Coronary artery (tissue), 2 donors: ENCODE data around the gene LEKR1.

Experiments
- DNase-seq: peaks from one replicate; pipeline ENCODE4 v3.0.0-alpha.2; 2017; ENCODE audit warnings: low spot score
- H3K27ac ChIP-seq, 2 donors: fragments of 200-600 bp; sonication (generic); one replicate each; pipeline ENCODE4 v1.5.1; 2016 to 2019
- H3K4me3 ChIP-seq: fragments of 200-600 bp; sonication (generic); 2 replicates; pipeline ENCODE4 v1.5.1; 2016; ENCODE audit warnings: mild to moderate bottlenecking, moderate library complexity
- CTCF ChIP-seq: fragments of 200-600 bp; sonication (generic); IDR thresholded peaks from one replicate; pipeline ENCODE4 v1.5.1; 2019; ENCODE audit warnings: antibody characterized with exemption

LEKR1 gene

GRCh38 chr3:156981005-156981404 is 154.9 kb downstream of the LEKR1 start:
- DNase-seq = no peak
- H3K4me3 ChIP-seq = no peak overlapping the region

GRCh38 chr3:156983559-156983958 is 157.4 kb downstream of the LEKR1 start:
- Histone ChIP-seq H3K4me3 (no peak overlapping the region), H3K27ac (no peak overlapping the region)
- DNase-seq = no peak
- TF ChIP-seq CTCF = no peak

More at GRCh38 chr3:156981005-156981404, 154.9 kb downstream of the LEKR1 start:
- no peak for TF ChIP-seq CTCF
- no peak overlapping the region for H3K27ac ChIP-seq

- DNase-seq = no peak
- TF ChIP-seq CTCF = no peak
- no peak overlapping the region for H3K27ac ChIP-seq
- H3K4me3 ChIP-seq = no peak overlapping the region
Observed at GRCh38 chr3:156985711-156986110, 159.6 kb downstream of the LEKR1 start.

GRCh38 chr3:156987946-156988345 is 161.8 kb downstream of the LEKR1 start:
- Histone ChIP-seq H3K4me3 (no peak overlapping the region), H3K27ac (no peak overlapping the region)
- TF ChIP-seq CTCF = no peak
- no peak for DNase-seq

GRCh38 chr3:156997351-156997750 is 171.2 kb downstream of the LEKR1 start:
- DNase-seq = no peak
- TF ChIP-seq CTCF = no peak
- Histone ChIP-seq H3K27ac (no peak overlapping the region), H3K4me3 (no peak overlapping the region)

GRCh38 chr3:157001221-157001957 is 175.2 kb downstream of the LEKR1 start:
- TF ChIP-seq CTCF = no peak
- Histone ChIP-seq H3K27ac (no peak overlapping the region), H3K4me3 (no peak overlapping the region)
- no peak for DNase-seq

- H3K27ac ChIP-seq = no peak overlapping the region
- TF ChIP-seq CTCF = no peak
Observed at GRCh38 chr3:157021679-157022078, 195.5 kb downstream of the LEKR1 start.

More at GRCh38 chr3:157021679-157022078, 195.5 kb downstream of the LEKR1 start:
- no peak for DNase-seq
- no peak overlapping the region for H3K4me3 ChIP-seq
